GM12878 (cell line): Measurements from ENCODE around the gene TBL3. TPM values are rescaled to one million over a fixed set of nuclear protein-coding genes. Genes with fewer than 3 reads are reported as not detected.
A peak's percentile ranks its signal among the peaks of the same experiment; 100 is the strongest.

ENCODE experiments used
- ATAC-seq: fragments of 200-7000 bp; cut with Tn5 transposase; 3 replicates; pipeline ENCODE4 v1.9.1; 2020; ENCODE audit warnings: mild to moderate bottlenecking, moderate library complexity
- BruUV-seq: library from RNA; stranded (reverse); fragments of 400-500 nt; replicated peaks from 2 replicates; lab custom pipeline; 2021; lab: Mats Ljungman, UMichigan
- CTCF ChIA-PET: fragments of 300-600 bp; sonication (Branson Sonifier 250); formaldehyde crosslinking; extraction: SDS; loops from one replicate; lab custom pipeline; 2021; ENCODE audit warnings: inconsistent platforms; lab: Yijun Ruan, JAX
- POLR2A ChIA-PET: fragments of 350-600 bp; formaldehyde crosslinking; extraction: SDS; loops from one replicate; lab custom pipeline; 2021; ENCODE audit warnings: inconsistent platforms; lab: Charles Lee
- RAD21 ChIA-PET: fragments of 300-600 bp; sonication (Branson Sonifier 250); formaldehyde crosslinking; loops from one replicate; lab custom pipeline; 2023; ENCODE audit warnings: antibody characterized with exemption; ENCODE audit not compliant: unreplicated experiment; lab: Charles Lee
- SMC1A ChIA-PET: fragments of 300-600 bp; sonication (Branson Sonifier 250); formaldehyde crosslinking; loops from one replicate; lab custom pipeline; 2023; ENCODE audit not compliant: unreplicated experiment, uncharacterized antibody; lab: Charles Lee
- DNase-seq: peaks from one replicate; pipeline ENCODE4 v3.0.0-alpha.2; 2011; ENCODE audit warnings: low read depth, low spot score
- FAIRE-seq: peaks from 3 replicates; lab custom pipeline; 2011; peaks lifted over from hg19 to GRCh38; lab: Jason Lieb, UNC
- H2AFZ ChIP-seq: 2 replicates; pipeline ENCODE4 v1.6.0; 2011; ENCODE audit warnings: low read depth, low read length, control low read depth; ENCODE audit not compliant: control insufficient read depth
- H3K27ac ChIP-seq: 2 replicates; pipeline ENCODE4 v1.5.1; 2011; ENCODE audit warnings: control low read depth; ENCODE audit not compliant: control insufficient read depth, insufficient read depth
- H3K27me3 ChIP-seq, 2 experiments: replicated peaks in 1 of 2; 2 replicates each; pipeline versions ENCODE4 v1.6.0 to v1.6.1; 2011; ENCODE audit warnings: low read length in 1 of 2; ENCODE audit not compliant: control insufficient read depth in 2 of 2, insufficient read depth in 2 of 2
- H3K36me3 ChIP-seq, 2 experiments: 2 replicates each; pipeline ENCODE4 v1.5.1; 2011; ENCODE audit warnings: low read length in 1 of 2; ENCODE audit not compliant: control insufficient read depth in 2 of 2, insufficient read depth in 2 of 2
- H3K4me1 ChIP-seq: 2 replicates; pipeline ENCODE4 v1.6.1; 2011; ENCODE audit warnings: mild to moderate bottlenecking, low read length, moderate library complexity, mixed read lengths; ENCODE audit not compliant: control insufficient read depth, insufficient read depth
- H3K4me2 ChIP-seq: 2 replicates; pipeline ENCODE4 v1.6.0; 2011; ENCODE audit warnings: control low read depth; ENCODE audit not compliant: control insufficient read depth, insufficient read depth
- H3K4me3 ChIP-seq: fragments of 200-600 bp; sonication (generic); 2 replicates; pipeline ENCODE4 v1.5.1; 2016
- H3K79me2 ChIP-seq: 2 replicates; pipeline ENCODE4 v1.6.0; 2011; ENCODE audit warnings: low read length; ENCODE audit not compliant: control insufficient read depth, insufficient read depth
- H3K9ac ChIP-seq: 2 replicates; pipeline ENCODE4 v1.8.0; 2011; ENCODE audit warnings: low read length, control low read depth, mixed read lengths; ENCODE audit not compliant: control insufficient read depth, insufficient read depth
- H3K9me3 ChIP-seq: replicated peaks from 3 replicates; pipeline ENCODE4 v1.5.1; 2011; ENCODE audit warnings: mild to moderate bottlenecking, low read length; ENCODE audit not compliant: control insufficient read depth, insufficient read depth
- H4K20me1 ChIP-seq: 2 replicates; pipeline ENCODE4 v1.6.0; 2011; ENCODE audit not compliant: control insufficient read depth, insufficient read depth
- ATF7 ChIP-seq: fragments of 450-650 bp; IDR thresholded peaks from 2 replicates; pipeline ENCODE4 v1.6.1; 2016; ENCODE audit warnings: low read depth, mild to moderate bottlenecking
- CHD2 ChIP-seq: IDR thresholded peaks from 2 replicates; pipeline ENCODE4 v1.6.1; 2011; ENCODE audit warnings: low read depth, low read length, improper control_type of control experiment, borderline replicate concordance
- JUNB ChIP-seq: IDR thresholded peaks from 2 replicates; pipeline ENCODE4 v1.6.1; 2016; ENCODE audit warnings: antibody characterized with exemption, mild to moderate bottlenecking
- POLR2A ChIP-seq: IDR thresholded peaks from 2 replicates; pipeline ENCODE4 v1.6.1; 2011; ENCODE audit warnings: low read depth, mild to moderate bottlenecking, low read length
- POLR2AphosphoS2 ChIP-seq: IDR thresholded peaks from 2 replicates; pipeline ENCODE4 v1.6.1; 2011; ENCODE audit warnings: low read depth, mild to moderate bottlenecking, low read length, improper control_type of control experiment, moderate library complexity
- POLR2AphosphoS5 ChIP-seq: IDR thresholded peaks from 2 replicates; pipeline ENCODE4 v1.6.1; 2011; ENCODE audit warnings: mild to moderate bottlenecking, low read length, inconsistent platforms
- RAD21 ChIP-seq: IDR thresholded peaks from 2 replicates; pipeline ENCODE4 v1.6.1; 2011; ENCODE audit warnings: mild to moderate bottlenecking, low read depth, low read length, moderate library complexity; ENCODE audit not compliant: insufficient read depth
- ZNF217 ChIP-seq: fragments of 450-650 bp; IDR thresholded peaks from 2 replicates; pipeline ENCODE4 v1.6.1; 2017; ENCODE audit warnings: antibody characterized with exemption, mild to moderate bottlenecking
- WGBS: methylation state at CpG from one replicate; pipeline ENCODE4 v1.1.6; 2016; ENCODE audit warnings: low lambda C conversion rate; ENCODE audit not compliant: insufficient replicate concordance, insufficient coverage; ENCODE audit errors: missing lambda C conversion rate; 5-methylcytosine and 5-hydroxymethylcytosine counted together
- in situ Hi-C: fragments of 300-500 bp; cut with MboI; formaldehyde crosslinking; loops from 9 replicates; pipeline ENCODE4 v1.14.3; 2018; ENCODE audit warnings: mixed read lengths
- intact Hi-C: fragments of 100-400 bp; cut with micrococcal nuclease; formaldehyde crosslinking; loops from one replicate; pipeline ENCODE4 v1.14.2; 2022; ENCODE audit not compliant: unreplicated experiment
- polyA plus RNA-seq, 11 experiments: library from polyadenylated mRNA; depleted of rRNA in 4 of 11; unstranded in 6 of 11; stranded (reverse) in 5 of 11; fragments of >200 nt; fragmentation: Nextera tagmentation in 4 of 11; fragmentation: Illumina TruSeq in 1 of 11; extraction: Ambion mirVana in 4 of 11; extraction: Trizol in 1 of 11; gene quantifications; 1 replicate in 1 of 11; 2 replicates in 10 of 11; pipeline versions ENCODE4 v1.2.1 to v1.2.3, GENCODE V29; 2011 to 2016; ENCODE audit warnings: inconsistent platforms in 2 of 11, missing spikeins in 2 of 11, low read depth in 1 of 11
- total RNA-seq, 4 experiments: library from RNA; depleted of rRNA in 3 of 4; stranded (reverse); fragments of >200 nt in 3 of 4; fragmentation: Illumina TruSeq in 1 of 4; extraction: Trizol in 1 of 4; gene quantifications; 2 replicates each; pipeline versions ENCODE4 v1.2.1 to v1.2.3, GENCODE V29; 2013 to 2021
- TF ChIP-seq, protein P1 (sequence below): IDR thresholded peaks from 2 replicates; pipeline ENCODE4 v1.6.1; 2011; ENCODE audit warnings: low read depth, low read length, improper control_type of control experiment, borderline replicate concordance

Gene TBL3
- total and polyA plus RNA-seq, 10 of the 15 experiments (the other 5 are each of a cell fraction or from before 2014, with no cell fraction given), result 1.2 to 101 (median 34.2) TPM

DNA sequence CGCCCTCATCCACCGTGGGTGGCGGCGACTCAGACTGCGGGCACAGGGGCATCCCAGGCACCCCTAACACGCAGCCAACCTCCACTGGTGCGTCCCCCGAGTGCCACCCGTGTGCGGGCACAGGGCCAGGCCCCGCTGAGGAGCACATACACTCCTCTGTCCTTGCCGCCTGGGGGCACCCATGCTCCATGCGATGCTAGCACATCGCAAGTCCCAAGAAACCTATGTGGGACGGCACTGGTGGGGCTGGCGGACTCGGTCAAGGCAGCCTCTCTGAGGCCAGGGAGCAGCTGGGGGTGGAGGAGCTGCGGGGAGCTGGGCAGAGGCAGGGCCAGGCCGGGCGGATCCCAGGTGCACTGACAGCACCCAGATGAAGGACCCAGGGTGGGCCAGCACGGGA lies 33.8 kb downstream of the TBL3 start:
- intact Hi-C loops, result loop anchor here (5.0 kb wide), 1 partner anchor 147 kb away; no protein-coding TSS in a partner anchor
- Histone ChIP-seq H3K27ac (no peak overlapping the region), H2AFZ (no peak overlapping the region), H3K27me3 (no peaks in the 10 kb centered on the region), H3K9ac (no peak overlapping the region), H3K36me3 (peaks cover 0 to 30% of the 10 kb centered on the region in 2 experiments; a peak in 2 of 4 replicates), H3K4me3 (0 out of 2 replicates have a peak overlapping the region, but pooled peaks have one; percentile 1), H3K79me2 (peaks cover 66% of the 10 kb centered on the region), H3K9me3 (no peaks in the 10 kb centered on the region), H4K20me1 (peaks cover 6% of the 10 kb centered on the region), H3K4me1 (peaks cover 21% of the 10 kb centered on the region), H3K4me2 (no peak overlapping the region)
- WGBS, result 74% methylated on average over 14 of the region's 21 CpGs
- TF ChIP-seq POLR2A, result peak; percentile 43; the same call in 1 of the 2 replicates
- TF ChIP-seq ZNF217, result no peak
- peak; percentile 24; the same call in 1 of the 2 replicates for TF ChIP-seq RAD21
- no peak for TF ChIP-seq JUNB
- TF ChIP-seq, protein P1, sequence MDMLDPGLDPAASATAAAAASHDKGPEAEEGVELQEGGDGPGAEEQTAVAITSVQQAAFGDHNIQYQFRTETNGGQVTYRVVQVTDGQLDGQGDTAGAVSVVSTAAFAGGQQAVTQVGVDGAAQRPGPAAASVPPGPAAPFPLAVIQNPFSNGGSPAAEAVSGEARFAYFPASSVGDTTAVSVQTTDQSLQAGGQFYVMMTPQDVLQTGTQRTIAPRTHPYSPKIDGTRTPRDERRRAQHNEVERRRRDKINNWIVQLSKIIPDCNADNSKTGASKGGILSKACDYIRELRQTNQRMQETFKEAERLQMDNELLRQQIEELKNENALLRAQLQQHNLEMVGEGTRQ, result no peak
- no peak for TF ChIP-seq POLR2AphosphoS5
- TF ChIP-seq ATF7, result no peak
- TF ChIP-seq POLR2AphosphoS2, result no peak
- no peak for TF ChIP-seq CHD2
- ChIA-PET SMC1A (no interaction called here), CTCF (interaction anchor here (4.3 kb wide), 1 partner anchor 12 kb away, joined by 54 read pairs; no protein-coding TSS in a partner anchor), RAD21 (no interaction called here), POLR2A (interaction anchor here (1.7 kb wide), 1 partner anchor 41 kb away, joined by 7 read pairs; the partner anchor contains the start of gene RPS2)
- FAIRE-seq (no peak), DNase-seq (no peak), ATAC-seq (no peak)
- no TSS peak for BruUV-seq
- in situ Hi-C loops, result no loop called here
